GM21786 (cell line): ENCODE measurements around the gene FIBP.

Source experiments
- ATAC-seq: cut with Tn5 transposase; IDR thresholded peaks from one replicate; pipeline ENCODE4 v1.9.1; 2021; ENCODE audit not compliant: unreplicated experiment

FIBP gene

GRCh38 chr11:65888163-65888814 is at the start of gene FIBP:
TSS of gene FIBP (minus strand) at chr11:65888471. CDS start at chr11:65888418, 53 bp downstream.
- ATAC-seq: peak; percentile 52

- no peak for ATAC-seq
Observed at GRCh38 chr11:65937766-65938165, 49.5 kb upstream of the FIBP start.

- ATAC-seq: no peak
Observed at GRCh38 chr11:65934014-65934413, 45.7 kb upstream of the FIBP start.

- no peak for ATAC-seq
Observed at GRCh38 chr11:65932558-65932919, 44.3 kb upstream of the FIBP start.

- no peak for ATAC-seq
Observed at GRCh38 chr11:65931773-65932557, 43.7 kb upstream of the FIBP start.

- no peak for ATAC-seq
Observed at GRCh38 chr11:65928667-65929066, 40.4 kb upstream of the FIBP start.

- ATAC-seq: peak; percentile 83
Observed at GRCh38 chr11:65927904-65928397, 39.7 kb upstream of the FIBP start.

- no peak for ATAC-seq
Observed at GRCh38 chr11:65925397-65925796, 37.1 kb upstream of the FIBP start.

GRCh38 chr11:65922565-65922964 is 34.3 kb upstream of the FIBP start:
- no peak for ATAC-seq

GRCh38 chr11:65921876-65922275 is 33.6 kb upstream of the FIBP start:
- no peak for ATAC-seq

GRCh38 chr11:65921033-65921555 is 32.8 kb upstream of the FIBP start:
- no peak for ATAC-seq

GRCh38 chr11:65920372-65920802 is 32.1 kb upstream of the FIBP start:
- no peak for ATAC-seq

GRCh38 chr11:65919573-65920371 is 31.5 kb upstream of the FIBP start:
- peak; percentile 30 for ATAC-seq

GRCh38 chr11:65919141-65919572 is 30.9 kb upstream of the FIBP start, which contains the start of gene DRAP1:
TSS of gene DRAP1 (plus strand) at chr11:65919426. CDS start at chr11:65919502, 76 bp downstream.
- ATAC-seq: peak; percentile 89

GRCh38 chr11:65918211-65919140 is 30.2 kb upstream of the FIBP start, which contains the start of gene C11orf68:
TSS of gene C11orf68 (minus strand) at chr11:65919062. CDS start at chr11:65919031, 31 bp downstream.
- peak; percentile 46 for ATAC-seq

- ATAC-seq: no peak
Observed at GRCh38 chr11:65917434-65918210, 29.4 kb upstream of the FIBP start.

- ATAC-seq: no peak
Observed at GRCh38 chr11:65917077-65917433, 28.8 kb upstream of the FIBP start.

GRCh38 chr11:65916391-65916790 is 28.1 kb upstream of the FIBP start:
- ATAC-seq: no peak

- no peak for ATAC-seq
Observed at GRCh38 chr11:65915821-65916251, 27.6 kb upstream of the FIBP start.
